Liver (tissue), 9 donors: ENCODE results near the gene HSPA12A. TPM values are rescaled to one million over a fixed set of nuclear protein-coding genes. Genes with fewer than 3 reads are reported as not detected.

ENCODE experiments used
- DNase-seq: peaks from one replicate; pipeline ENCODE4 v3.0.0-alpha.2; 2017; ENCODE audit warnings: low spot score
- H3K27ac ChIP-seq, 2 donors: one replicate each; pipeline ENCODE4 v1.7.0; 2013; ENCODE audit warnings: inconsistent platforms in 2 of 2, low read length in 2 of 2, control low read depth in 1 of 2, low read depth in 1 of 2, mild to moderate bottlenecking in 1 of 2
- H3K27me3 ChIP-seq, 4 donors: one replicate each; pipeline versions ENCODE4 v1.6.1 to v1.7.0; 2013; ENCODE audit warnings: low read length in 3 of 4, inconsistent platforms in 1 of 4, mild to moderate bottlenecking in 1 of 4, moderate library complexity in 1 of 4; ENCODE audit not compliant: control insufficient read depth in 4 of 4, insufficient read depth in 4 of 4
- H3K36me3 ChIP-seq, 4 donors: one replicate each; pipeline versions ENCODE4 v1.6.1 to v1.7.0; 2013; ENCODE audit warnings: low read length in 3 of 4, mild to moderate bottlenecking in 3 of 4, low read depth in 1 of 4, moderate library complexity in 1 of 4; ENCODE audit not compliant: control insufficient read depth in 4 of 4, insufficient read depth in 3 of 4
- H3K4me1 ChIP-seq, 4 donors: one replicate each; pipeline versions ENCODE4 v1.6.1 to v1.7.0; 2013; ENCODE audit warnings: low read length in 3 of 4, mild to moderate bottlenecking in 3 of 4, moderate library complexity in 1 of 4; ENCODE audit not compliant: control insufficient read depth in 4 of 4, insufficient read depth in 4 of 4
- H3K4me3 ChIP-seq, 3 donors: one replicate each; pipeline versions ENCODE4 v1.6.1 to v1.7.0; 2013; ENCODE audit warnings: low read length in 3 of 3, control low read depth in 1 of 3, low read depth in 1 of 3, mild to moderate bottlenecking in 1 of 3
- H3K9ac ChIP-seq, 2 donors: one replicate each; pipeline ENCODE4 v1.7.0; 2013; ENCODE audit warnings: low read length in 2 of 2, mild to moderate bottlenecking in 2 of 2, moderate library complexity in 2 of 2, control low read depth in 1 of 2, low read depth in 1 of 2
- H3K9me3 ChIP-seq, 4 donors: one replicate each; pipeline versions ENCODE4 v1.6.1 to v1.7.0; 2013; ENCODE audit warnings: low read length in 3 of 4; ENCODE audit not compliant: control insufficient read depth in 4 of 4
- EGR1 ChIP-seq, 2 donors: IDR thresholded peaks; 2 replicates each; pipeline ENCODE4 v1.6.1; 2016 to 2018; ENCODE audit warnings: antibody characterized with exemption in 2 of 2, low read depth in 2 of 2
- FOXA1 ChIP-seq: IDR thresholded peaks from 2 replicates; pipeline ENCODE4 v1.6.1; 2016; ENCODE audit warnings: antibody characterized with exemption
- GABPA ChIP-seq, 2 donors: IDR thresholded peaks in 1 of 2; conservative IDR thresholded peaks in 1 of 2; 2 replicates each; pipeline ENCODE4 v1.6.1; 2016; ENCODE audit warnings: antibody characterized with exemption in 2 of 2, mild to moderate bottlenecking in 1 of 2, moderate library complexity in 1 of 2
- HNF4A ChIP-seq, 2 donors: conservative IDR thresholded peaks; 2 replicates each; pipeline ENCODE4 v1.6.1; 2016; ENCODE audit warnings: antibody characterized with exemption in 2 of 2, mild to moderate bottlenecking in 2 of 2
- JUND ChIP-seq, 2 donors: IDR thresholded peaks; 2 replicates each; pipeline ENCODE4 v1.6.1; 2016; ENCODE audit warnings: antibody characterized with exemption in 2 of 2
- NR2F2 ChIP-seq: IDR thresholded peaks from 2 replicates; pipeline ENCODE4 v1.6.1; 2016; ENCODE audit warnings: antibody characterized with exemption
- RXRA ChIP-seq, 2 donors: IDR thresholded peaks; 2 replicates each; pipeline ENCODE4 v1.6.1; 2017 to 2018; ENCODE audit warnings: antibody characterized with exemption in 2 of 2, mild to moderate bottlenecking in 1 of 2
- YY1 ChIP-seq: IDR thresholded peaks from 2 replicates; pipeline ENCODE4 v1.6.1; 2016; ENCODE audit warnings: antibody characterized with exemption, mild to moderate bottlenecking
- WGBS: extraction: QIAGEN DNeasy Blood & Tissue Kit; methylation state at CpG from one replicate; pipeline ENCODE4 v1.1.7; 2013; 5-methylcytosine and 5-hydroxymethylcytosine counted together
- polyA plus RNA-seq, 2 donors: library from polyadenylated mRNA; stranded (reverse) in 1 of 2; unstranded in 1 of 2; fragments of 200-250 nt in 1 of 2; fragments of >200 nt in 1 of 2; fragmentation: Nextera tagmentation in 1 of 2; extraction: Ambion mirVana in 1 of 2; gene quantifications; one replicate each; pipeline versions ENCODE4 v1.2.1 to v1.2.3, GENCODE V29; 2013 to 2015
- total RNA-seq, 2 donors: library from RNA; depleted of rRNA; stranded (reverse); fragments of >200 nt; gene quantifications; one replicate each; pipeline ENCODE4 v1.2.3, GENCODE V29; 2014
- TF ChIP-seq, protein P1 (sequence below): IDR thresholded peaks from 2 replicates; pipeline ENCODE4 v1.6.1; 2016; ENCODE audit warnings: antibody characterized with exemption
- TF ChIP-seq, protein P2 (sequence below): fragments of 150-350 bp; IDR thresholded peaks from 2 replicates; pipeline ENCODE4 v1.5.1; 2017; ENCODE audit warnings: improper control_type of control experiment, low read depth, low read length; ENCODE audit not compliant: missing input control
- TF ChIP-seq, protein P3 (sequence below): IDR thresholded peaks from 2 replicates; pipeline ENCODE4 v1.6.1; 2016; ENCODE audit warnings: antibody characterized with exemption
- TF ChIP-seq, protein P4 (sequence below): IDR thresholded peaks from 2 replicates; pipeline ENCODE4 v1.6.1; 2016; ENCODE audit warnings: antibody characterized with exemption
- TF ChIP-seq, protein P5 (sequence below): IDR thresholded peaks from 2 replicates; pipeline ENCODE4 v1.6.1; 2016; ENCODE audit warnings: antibody characterized with exemption, mild to moderate bottlenecking
- donor health status: healthy.
- donor health status: healthy.
- donor health status: healthy.
- donor health status: healthy.
- donor health status: healthy.

HSPA12A gene, protein sequence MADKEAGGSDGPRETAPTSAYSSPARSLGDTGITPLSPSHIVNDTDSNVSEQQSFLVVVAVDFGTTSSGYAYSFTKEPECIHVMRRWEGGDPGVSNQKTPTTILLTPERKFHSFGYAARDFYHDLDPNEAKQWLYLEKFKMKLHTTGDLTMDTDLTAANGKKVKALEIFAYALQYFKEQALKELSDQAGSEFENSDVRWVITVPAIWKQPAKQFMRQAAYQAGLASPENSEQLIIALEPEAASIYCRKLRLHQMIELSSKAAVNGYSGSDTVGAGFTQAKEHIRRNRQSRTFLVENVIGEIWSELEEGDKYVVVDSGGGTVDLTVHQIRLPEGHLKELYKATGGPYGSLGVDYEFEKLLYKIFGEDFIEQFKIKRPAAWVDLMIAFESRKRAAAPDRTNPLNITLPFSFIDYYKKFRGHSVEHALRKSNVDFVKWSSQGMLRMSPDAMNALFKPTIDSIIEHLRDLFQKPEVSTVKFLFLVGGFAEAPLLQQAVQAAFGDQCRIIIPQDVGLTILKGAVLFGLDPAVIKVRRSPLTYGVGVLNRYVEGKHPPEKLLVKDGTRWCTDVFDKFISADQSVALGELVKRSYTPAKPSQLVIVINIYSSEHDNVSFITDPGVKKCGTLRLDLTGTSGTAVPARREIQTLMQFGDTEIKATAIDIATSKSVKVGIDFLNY
- 1 to 10 TPM; 1.3 to 4.5 TPM for total RNA-seq
- polyA plus RNA-seq: 1 to 10 TPM; 1.3 to 1.9 TPM

DNA sequence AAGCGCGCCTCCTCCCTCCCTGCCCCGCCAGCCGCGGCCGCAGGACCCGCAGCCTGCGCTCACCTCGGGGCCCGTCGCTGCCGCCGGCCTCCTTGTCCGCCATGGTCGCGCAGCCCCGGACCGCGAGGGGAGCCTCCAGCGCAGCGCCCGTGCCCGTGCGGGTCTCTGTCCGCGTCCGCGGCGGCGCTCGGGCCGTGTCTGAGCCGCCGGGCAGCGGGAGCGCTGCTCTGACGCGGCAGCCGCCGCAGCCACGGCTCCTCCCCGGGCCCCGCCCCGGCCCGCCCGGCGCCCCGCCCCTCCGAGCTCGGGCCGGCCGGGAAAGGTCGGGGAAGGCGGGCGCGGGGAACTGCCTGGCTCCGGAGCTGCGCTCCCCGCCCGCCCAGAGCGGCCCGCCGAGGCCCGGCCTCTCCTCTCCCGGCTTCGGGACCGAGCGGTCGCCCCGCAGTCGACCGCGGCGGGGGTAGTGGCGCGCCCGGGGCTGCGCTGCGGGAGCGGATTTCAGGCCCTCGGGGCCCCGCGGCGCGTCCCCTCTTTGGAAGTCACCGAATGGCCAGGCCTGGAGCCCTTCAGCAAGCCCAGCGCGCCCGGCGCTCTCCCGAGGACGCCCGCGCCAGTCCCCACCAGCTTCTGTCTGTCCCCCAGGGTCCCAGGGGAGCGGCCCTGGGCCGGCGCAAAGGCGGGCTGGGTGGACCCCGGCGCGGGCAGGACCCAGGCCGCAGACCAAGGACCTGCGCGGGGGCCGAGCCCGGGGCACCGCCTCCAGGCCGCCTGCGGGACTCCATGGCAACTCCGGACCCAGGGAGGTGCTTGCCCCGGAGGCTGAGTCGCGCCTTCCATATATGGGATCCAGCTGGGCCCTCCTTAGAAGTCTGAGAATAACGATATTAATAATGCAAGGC lies at the start of gene HSPA12A:
Gene HSPA12A, minus strand, starts transcription at position 200 of the 899 bp plus-strand sequence. Its CDS starts 97 bp downstream, at position 103.
- H3K9ac ChIP-seq: peak within 1 kb of the TSS in 1 of 2 donors; percentile 62
- H3K36me3 ChIP-seq: no peaks in the 10 kb centered on the region
- H3K4me1 ChIP-seq: peaks cover 3 to 18% (median 5%) of the 10 kb centered on the region in 4 donors
- H3K27ac ChIP-seq: peak within 1 kb of the TSS; percentile 68 to 74
- no peaks in the 10 kb centered on the region for H3K9me3 ChIP-seq
- DNase-seq: peak; percentile 70
- H3K27me3 ChIP-seq: no peaks in the 10 kb centered on the region
- peak within 1 kb of the TSS in 2 of 3 donors; percentile 56 to 72 for H3K4me3 ChIP-seq
- WGBS: 1% methylated on average over 114 of the region's 114 CpGs
- TF ChIP-seq FOXA1 (no peak), YY1 (no peak), NR2F2 (no peak), JUND (IDR thresholded peaks at IDR 0.05) (no peak), EGR1 (IDR thresholded peaks at IDR 0.05; ENCODE audit: low read depth in 2 of 2) (no peak), RXRA (IDR thresholded peaks at IDR 0.05) (no peak), HNF4A (conservative IDR thresholded peaks at IDR 0.05) (no peak), GABPA (IDR thresholded peaks at IDR 0.05 in 1 of 2, conservative IDR thresholded peaks at IDR 0.05 in 1 of 2) (no peak)
- TF ChIP-seq, protein P1, sequence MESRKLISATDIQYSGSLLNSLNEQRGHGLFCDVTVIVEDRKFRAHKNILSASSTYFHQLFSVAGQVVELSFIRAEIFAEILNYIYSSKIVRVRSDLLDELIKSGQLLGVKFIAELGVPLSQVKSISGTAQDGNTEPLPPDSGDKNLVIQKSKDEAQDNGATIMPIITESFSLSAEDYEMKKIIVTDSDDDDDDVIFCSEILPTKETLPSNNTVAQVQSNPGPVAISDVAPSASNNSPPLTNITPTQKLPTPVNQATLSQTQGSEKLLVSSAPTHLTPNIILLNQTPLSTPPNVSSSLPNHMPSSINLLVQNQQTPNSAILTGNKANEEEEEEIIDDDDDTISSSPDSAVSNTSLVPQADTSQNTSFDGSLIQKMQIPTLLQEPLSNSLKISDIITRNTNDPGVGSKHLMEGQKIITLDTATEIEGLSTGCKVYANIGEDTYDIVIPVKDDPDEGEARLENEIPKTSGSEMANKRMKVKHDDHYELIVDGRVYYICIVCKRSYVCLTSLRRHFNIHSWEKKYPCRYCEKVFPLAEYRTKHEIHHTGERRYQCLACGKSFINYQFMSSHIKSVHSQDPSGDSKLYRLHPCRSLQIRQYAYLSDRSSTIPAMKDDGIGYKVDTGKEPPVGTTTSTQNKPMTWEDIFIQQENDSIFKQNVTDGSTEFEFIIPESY: no peak
- TF ChIP-seq, protein P2, sequence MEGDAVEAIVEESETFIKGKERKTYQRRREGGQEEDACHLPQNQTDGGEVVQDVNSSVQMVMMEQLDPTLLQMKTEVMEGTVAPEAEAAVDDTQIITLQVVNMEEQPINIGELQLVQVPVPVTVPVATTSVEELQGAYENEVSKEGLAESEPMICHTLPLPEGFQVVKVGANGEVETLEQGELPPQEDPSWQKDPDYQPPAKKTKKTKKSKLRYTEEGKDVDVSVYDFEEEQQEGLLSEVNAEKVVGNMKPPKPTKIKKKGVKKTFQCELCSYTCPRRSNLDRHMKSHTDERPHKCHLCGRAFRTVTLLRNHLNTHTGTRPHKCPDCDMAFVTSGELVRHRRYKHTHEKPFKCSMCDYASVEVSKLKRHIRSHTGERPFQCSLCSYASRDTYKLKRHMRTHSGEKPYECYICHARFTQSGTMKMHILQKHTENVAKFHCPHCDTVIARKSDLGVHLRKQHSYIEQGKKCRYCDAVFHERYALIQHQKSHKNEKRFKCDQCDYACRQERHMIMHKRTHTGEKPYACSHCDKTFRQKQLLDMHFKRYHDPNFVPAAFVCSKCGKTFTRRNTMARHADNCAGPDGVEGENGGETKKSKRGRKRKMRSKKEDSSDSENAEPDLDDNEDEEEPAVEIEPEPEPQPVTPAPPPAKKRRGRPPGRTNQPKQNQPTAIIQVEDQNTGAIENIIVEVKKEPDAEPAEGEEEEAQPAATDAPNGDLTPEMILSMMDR: no peak
- TF ChIP-seq, protein P3, sequence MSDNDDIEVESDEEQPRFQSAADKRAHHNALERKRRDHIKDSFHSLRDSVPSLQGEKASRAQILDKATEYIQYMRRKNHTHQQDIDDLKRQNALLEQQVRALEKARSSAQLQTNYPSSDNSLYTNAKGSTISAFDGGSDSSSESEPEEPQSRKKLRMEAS: no peak
- TF ChIP-seq, protein P4, sequence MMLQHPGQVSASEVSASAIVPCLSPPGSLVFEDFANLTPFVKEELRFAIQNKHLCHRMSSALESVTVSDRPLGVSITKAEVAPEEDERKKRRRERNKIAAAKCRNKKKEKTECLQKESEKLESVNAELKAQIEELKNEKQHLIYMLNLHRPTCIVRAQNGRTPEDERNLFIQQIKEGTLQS: no peak
- TF ChIP-seq, protein P5, sequence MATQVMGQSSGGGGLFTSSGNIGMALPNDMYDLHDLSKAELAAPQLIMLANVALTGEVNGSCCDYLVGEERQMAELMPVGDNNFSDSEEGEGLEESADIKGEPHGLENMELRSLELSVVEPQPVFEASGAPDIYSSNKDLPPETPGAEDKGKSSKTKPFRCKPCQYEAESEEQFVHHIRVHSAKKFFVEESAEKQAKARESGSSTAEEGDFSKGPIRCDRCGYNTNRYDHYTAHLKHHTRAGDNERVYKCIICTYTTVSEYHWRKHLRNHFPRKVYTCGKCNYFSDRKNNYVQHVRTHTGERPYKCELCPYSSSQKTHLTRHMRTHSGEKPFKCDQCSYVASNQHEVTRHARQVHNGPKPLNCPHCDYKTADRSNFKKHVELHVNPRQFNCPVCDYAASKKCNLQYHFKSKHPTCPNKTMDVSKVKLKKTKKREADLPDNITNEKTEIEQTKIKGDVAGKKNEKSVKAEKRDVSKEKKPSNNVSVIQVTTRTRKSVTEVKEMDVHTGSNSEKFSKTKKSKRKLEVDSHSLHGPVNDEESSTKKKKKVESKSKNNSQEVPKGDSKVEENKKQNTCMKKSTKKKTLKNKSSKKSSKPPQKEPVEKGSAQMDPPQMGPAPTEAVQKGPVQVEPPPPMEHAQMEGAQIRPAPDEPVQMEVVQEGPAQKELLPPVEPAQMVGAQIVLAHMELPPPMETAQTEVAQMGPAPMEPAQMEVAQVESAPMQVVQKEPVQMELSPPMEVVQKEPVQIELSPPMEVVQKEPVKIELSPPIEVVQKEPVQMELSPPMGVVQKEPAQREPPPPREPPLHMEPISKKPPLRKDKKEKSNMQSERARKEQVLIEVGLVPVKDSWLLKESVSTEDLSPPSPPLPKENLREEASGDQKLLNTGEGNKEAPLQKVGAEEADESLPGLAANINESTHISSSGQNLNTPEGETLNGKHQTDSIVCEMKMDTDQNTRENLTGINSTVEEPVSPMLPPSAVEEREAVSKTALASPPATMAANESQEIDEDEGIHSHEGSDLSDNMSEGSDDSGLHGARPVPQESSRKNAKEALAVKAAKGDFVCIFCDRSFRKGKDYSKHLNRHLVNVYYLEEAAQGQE: no peak
